Thyroid gland (tissue), 4 donors: ENCODE results near the gene MTFR2.

Source experiments
- CTCF ChIP-seq, 6 experiments: fragments of 200-600 bp in 3 of 6; fragments of 450-650 bp in 3 of 6; sonication (generic) in 3 of 6; IDR thresholded peaks; one replicate each; pipeline ENCODE4 v1.5.1; 2016 to 2019; ENCODE audit warnings: antibody characterized with exemption in 6 of 6, mild to moderate bottlenecking in 2 of 6, inconsistent platforms in 1 of 6, moderate library complexity in 1 of 6
- POLR2A ChIP-seq, 2 donors: fragments of 450-650 bp; IDR thresholded peaks; one replicate each; pipeline ENCODE4 v1.6.1; 2017; ENCODE audit warnings: antibody characterized with exemption in 2 of 2, mild to moderate bottlenecking in 2 of 2, moderate library complexity in 1 of 2

- TF ChIP-seq CTCF (IDR thresholded peaks at IDR 0.05) (no peak), POLR2A (IDR thresholded peaks at IDR 0.05) (no peak)
These were observed 12.8 kb upstream of the MTFR2 start for GRCh38 chr6:136262940-136263339.
